SK-N-SH (cell line): Measurements from ENCODE around the gene ZNF397.

Experiments
- EP300 ChIP-seq, 2 experiments: IDR thresholded peaks; 2 replicates each; pipeline versions ENCODE4 v1.4.0 to v1.6.1; 2012; ENCODE audit warnings: borderline replicate concordance in 1 of 2, low read depth in 1 of 2, low read length in 1 of 2
- FOXJ3 ChIP-seq: sonication (generic); formaldehyde crosslinking; IDR thresholded peaks from 2 replicates; pipeline ENCODE4 v1.5.1; 2020; ENCODE audit warnings: mild to moderate bottlenecking, missing genetic modification reagents
- IRF3 ChIP-seq: fragments of 150-350 bp; IDR thresholded peaks from 2 replicates; pipeline ENCODE4 v1.6.1; 2016; ENCODE audit warnings: mild to moderate bottlenecking, low read depth, low read length
- PBX3 ChIP-seq: IDR thresholded peaks from 2 replicates; pipeline ENCODE4; 2012
- POLR2AphosphoS5 ChIP-seq: IDR thresholded peaks from 2 replicates; pipeline ENCODE4 v1.6.1; 2012; ENCODE audit warnings: low read depth, low read length
- RAD21 ChIP-seq: IDR thresholded peaks from 2 replicates; pipeline ENCODE4 v1.6.1; 2012; ENCODE audit warnings: mild to moderate bottlenecking, low read length
- RCOR1 ChIP-seq: fragments of 150-350 bp; IDR thresholded peaks from 2 replicates; pipeline ENCODE4 v1.6.1; 2017; ENCODE audit warnings: antibody characterized with exemption, low read length
- RXRA ChIP-seq: IDR thresholded peaks from 2 replicates; pipeline ENCODE4 v1.4.0; 2012; ENCODE audit warnings: low read depth, mild to moderate bottlenecking, borderline replicate concordance
- TAF1 ChIP-seq: IDR thresholded peaks from 2 replicates; pipeline ENCODE4 v1.6.1; 2012; ENCODE audit warnings: low read depth, mild to moderate bottlenecking, low read length, moderate library complexity, borderline replicate concordance
- TEAD4 ChIP-seq: IDR thresholded peaks from 2 replicates; pipeline ENCODE4 v1.4.0; 2012; ENCODE audit warnings: mild to moderate bottlenecking, borderline replicate concordance; ENCODE audit not compliant: insufficient read depth
- YY1 ChIP-seq: IDR thresholded peaks from 2 replicates; pipeline ENCODE4 v1.4.0; 2012; ENCODE audit warnings: low read depth, mild to moderate bottlenecking
- TF ChIP-seq, protein P1 (sequence below): fragments of 200-600 bp; sonication (generic); IDR thresholded peaks from 2 replicates; pipeline ENCODE4 v1.6.1; 2017; ENCODE audit warnings: antibody characterized with exemption, mild to moderate bottlenecking, moderate library complexity
- TF ChIP-seq, protein P2 (sequence below): IDR thresholded peaks from 2 replicates; pipeline ENCODE4 v1.6.1; 2012; ENCODE audit warnings: mild to moderate bottlenecking, low read depth, low read length, moderate library complexity

DNA sequence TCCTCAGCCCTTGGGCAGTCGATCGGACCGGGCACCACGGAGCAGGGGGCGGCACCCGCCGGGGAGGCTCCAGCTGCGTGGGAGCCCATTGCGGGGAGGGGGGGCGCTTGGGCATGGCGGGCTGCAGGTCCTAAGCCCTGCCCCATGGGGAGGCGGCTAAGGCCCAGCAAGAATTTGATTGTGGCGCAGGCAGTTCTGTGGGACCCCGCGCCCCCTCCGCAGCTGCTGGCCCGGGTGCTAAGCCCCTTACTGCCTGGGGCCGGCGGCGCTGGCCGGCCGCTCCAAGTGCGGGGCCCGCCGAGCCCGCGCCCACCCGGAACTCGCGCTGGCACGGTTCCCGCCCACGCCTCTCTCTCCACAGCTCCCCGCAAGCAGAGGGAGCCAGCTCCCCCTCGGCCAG, 30.8 kb downstream of the ZNF397 start:
- TF ChIP-seq, protein P1, sequence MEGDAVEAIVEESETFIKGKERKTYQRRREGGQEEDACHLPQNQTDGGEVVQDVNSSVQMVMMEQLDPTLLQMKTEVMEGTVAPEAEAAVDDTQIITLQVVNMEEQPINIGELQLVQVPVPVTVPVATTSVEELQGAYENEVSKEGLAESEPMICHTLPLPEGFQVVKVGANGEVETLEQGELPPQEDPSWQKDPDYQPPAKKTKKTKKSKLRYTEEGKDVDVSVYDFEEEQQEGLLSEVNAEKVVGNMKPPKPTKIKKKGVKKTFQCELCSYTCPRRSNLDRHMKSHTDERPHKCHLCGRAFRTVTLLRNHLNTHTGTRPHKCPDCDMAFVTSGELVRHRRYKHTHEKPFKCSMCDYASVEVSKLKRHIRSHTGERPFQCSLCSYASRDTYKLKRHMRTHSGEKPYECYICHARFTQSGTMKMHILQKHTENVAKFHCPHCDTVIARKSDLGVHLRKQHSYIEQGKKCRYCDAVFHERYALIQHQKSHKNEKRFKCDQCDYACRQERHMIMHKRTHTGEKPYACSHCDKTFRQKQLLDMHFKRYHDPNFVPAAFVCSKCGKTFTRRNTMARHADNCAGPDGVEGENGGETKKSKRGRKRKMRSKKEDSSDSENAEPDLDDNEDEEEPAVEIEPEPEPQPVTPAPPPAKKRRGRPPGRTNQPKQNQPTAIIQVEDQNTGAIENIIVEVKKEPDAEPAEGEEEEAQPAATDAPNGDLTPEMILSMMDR, result no peak
- no peak for TF ChIP-seq TAF1
- no peak for TF ChIP-seq PBX3
- no peak for TF ChIP-seq RAD21
- TF ChIP-seq, protein P2, sequence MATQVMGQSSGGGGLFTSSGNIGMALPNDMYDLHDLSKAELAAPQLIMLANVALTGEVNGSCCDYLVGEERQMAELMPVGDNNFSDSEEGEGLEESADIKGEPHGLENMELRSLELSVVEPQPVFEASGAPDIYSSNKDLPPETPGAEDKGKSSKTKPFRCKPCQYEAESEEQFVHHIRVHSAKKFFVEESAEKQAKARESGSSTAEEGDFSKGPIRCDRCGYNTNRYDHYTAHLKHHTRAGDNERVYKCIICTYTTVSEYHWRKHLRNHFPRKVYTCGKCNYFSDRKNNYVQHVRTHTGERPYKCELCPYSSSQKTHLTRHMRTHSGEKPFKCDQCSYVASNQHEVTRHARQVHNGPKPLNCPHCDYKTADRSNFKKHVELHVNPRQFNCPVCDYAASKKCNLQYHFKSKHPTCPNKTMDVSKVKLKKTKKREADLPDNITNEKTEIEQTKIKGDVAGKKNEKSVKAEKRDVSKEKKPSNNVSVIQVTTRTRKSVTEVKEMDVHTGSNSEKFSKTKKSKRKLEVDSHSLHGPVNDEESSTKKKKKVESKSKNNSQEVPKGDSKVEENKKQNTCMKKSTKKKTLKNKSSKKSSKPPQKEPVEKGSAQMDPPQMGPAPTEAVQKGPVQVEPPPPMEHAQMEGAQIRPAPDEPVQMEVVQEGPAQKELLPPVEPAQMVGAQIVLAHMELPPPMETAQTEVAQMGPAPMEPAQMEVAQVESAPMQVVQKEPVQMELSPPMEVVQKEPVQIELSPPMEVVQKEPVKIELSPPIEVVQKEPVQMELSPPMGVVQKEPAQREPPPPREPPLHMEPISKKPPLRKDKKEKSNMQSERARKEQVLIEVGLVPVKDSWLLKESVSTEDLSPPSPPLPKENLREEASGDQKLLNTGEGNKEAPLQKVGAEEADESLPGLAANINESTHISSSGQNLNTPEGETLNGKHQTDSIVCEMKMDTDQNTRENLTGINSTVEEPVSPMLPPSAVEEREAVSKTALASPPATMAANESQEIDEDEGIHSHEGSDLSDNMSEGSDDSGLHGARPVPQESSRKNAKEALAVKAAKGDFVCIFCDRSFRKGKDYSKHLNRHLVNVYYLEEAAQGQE, result no peak
- no peak for TF ChIP-seq TEAD4
- TF ChIP-seq FOXJ3, result no peak
- no peak for TF ChIP-seq POLR2AphosphoS5
- TF ChIP-seq IRF3, result no peak
- no peak for TF ChIP-seq EP300 (IDR thresholded peaks at IDR 0.05; ENCODE audit: borderline replicate concordance in 1 of 2, low read depth in 1 of 2, low read length in 1 of 2)
- TF ChIP-seq RXRA, result no peak
- TF ChIP-seq RCOR1, result no peak
- TF ChIP-seq YY1, result no peak
